NK-92 (cell line): ENCODE data around the gene KCNT2.
"Not testable (repeated sequence)": the region's sequence is repeated elsewhere in the genome, so short reads cannot be mapped to it uniquely, and the experiment has no call there.

Source experiments
- DNase-seq: peaks from one replicate; lab custom pipeline; 2025; ENCODE audit not compliant: unreplicated experiment; lab: John Stamatoyannopoulos, UW

KCNT2 gene

DNA sequence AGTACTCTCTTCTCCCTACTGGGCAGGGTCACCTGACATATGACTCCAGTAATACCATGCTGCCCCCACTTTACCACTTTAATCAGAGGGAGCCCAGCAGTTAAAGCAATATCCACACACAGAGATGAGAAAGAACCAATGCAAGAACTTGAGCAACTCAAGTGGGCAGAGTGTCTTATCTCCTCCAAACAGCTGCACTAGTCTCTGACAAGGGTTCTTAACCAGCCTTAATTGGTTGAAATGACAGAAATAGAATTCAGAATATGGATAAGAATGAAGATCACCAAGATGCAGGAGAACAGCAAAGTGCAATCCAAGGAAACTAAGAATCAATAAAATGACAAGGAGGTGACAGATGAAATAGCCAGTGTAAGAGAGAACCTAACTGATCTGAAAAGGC lies 91.0 kb downstream of the KCNT2 start:
- DNase-seq, result no peak

DNA sequence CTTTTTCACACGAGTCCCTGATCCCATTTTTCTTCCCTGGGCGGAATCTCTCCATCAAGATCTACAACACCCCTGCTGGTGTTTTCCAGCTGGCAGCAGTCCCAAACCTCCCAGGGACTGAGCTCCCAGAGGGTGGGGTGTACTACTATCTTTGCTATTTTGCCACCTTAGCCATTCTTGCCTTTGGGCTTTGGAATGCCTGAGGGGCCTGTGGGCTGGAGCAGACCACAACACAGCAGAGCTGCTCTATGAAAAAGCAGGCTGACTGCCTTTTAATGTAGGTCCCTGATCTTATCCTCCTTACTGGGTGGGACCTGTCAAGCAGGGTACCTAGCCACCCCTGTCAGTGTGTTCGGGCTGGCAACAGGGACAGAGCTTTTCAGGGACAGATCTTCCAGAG lies 91.9 kb downstream of the KCNT2 start:
- DNase-seq, result no peak

DNA sequence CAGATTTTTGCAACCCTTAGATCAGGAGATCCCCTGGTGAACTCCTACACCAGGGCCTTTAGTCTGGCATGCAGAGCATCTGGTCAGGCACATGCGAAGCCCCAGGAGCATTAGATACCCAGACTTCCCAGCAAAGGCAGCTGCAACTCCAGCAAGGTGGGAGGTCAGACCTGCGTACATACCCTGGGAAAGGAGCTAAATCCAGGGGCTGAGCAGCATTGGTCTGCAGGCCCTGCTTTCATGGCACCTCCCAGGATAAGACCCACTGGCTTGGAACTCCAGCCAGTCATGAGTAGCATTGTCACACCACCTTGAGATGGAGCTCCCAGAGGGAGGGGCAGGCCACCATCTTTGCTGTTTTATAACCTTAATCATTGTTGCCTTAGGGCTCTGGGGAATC lies 92.3 kb downstream of the KCNT2 start:
- no peak for DNase-seq

DNA sequence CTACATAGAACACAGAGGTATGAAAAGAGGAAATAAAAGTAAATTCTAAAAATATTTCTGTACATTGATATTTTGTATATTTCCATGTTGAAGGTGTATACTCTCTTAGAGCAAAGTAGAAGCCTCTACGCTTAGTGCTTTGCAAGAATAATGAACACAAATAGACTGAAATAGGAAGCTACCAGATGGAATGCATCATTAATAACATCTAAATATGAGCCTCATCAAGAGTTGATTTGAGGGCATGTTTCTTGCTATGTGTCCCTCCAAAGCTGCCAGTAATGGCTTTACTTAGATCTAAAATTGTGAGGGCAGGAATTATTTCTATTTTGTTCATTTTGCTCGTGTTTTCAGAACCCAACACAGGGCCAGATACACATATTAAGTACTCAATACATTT lies 94.4 kb downstream of the KCNT2 start:
- no peak for DNase-seq

DNA sequence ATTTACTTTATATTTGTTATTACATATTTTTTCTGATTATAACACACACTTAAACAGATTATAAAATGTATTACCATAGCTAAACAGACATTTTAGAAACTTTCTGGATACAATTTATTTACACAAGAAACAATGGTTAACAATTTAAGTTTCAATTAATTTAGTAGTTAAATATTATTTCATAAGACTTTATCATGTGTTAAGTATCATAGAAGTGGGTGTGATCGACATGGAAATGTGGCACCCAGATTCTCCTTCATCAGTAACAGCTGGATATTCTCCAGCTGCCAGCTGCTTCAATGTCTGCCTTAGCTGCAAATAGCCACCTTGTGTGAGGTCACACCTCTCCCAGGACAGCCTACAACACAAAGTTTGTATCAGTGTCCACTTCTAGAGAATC lies 97.8 kb downstream of the KCNT2 start:
- DNase-seq, result no peak

GRCh38 chr1:196504224-196504623 lies 104.0 kb downstream of the KCNT2 start:
- DNase-seq, result not testable (repeated sequence)

GRCh38 chr1:196502437-196502836 lies 105.8 kb downstream of the KCNT2 start:
- DNase-seq, result no peak

GRCh38 chr1:196501760-196502428 lies 106.3 kb downstream of the KCNT2 start:
- DNase-seq, result no peak

DNA sequence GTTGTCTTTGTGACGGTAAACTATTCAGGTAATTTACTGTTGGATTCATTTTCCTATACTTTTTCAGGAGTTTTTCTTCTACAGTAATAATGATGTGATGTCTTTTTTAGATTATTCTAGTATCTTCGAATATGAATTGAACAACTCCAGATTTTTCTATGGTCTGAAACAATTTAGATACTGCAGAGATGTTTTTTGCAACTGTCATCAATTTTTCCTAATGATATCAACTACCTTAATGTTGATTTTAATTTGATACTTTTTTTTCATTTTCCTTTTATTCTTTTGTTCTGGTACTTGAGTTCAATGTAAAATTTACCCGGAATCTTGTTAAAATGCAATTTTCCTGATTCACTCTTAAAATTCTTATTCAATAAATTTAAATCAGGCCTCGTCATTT lies 110.4 kb downstream of the KCNT2 start:
- no peak for DNase-seq

- DNase-seq, result no peak
These were observed 113.5 kb downstream of the KCNT2 start for GRCh38 chr1:196494766-196495165.

- DNase-seq, result no peak
These were observed 114.4 kb downstream of the KCNT2 start for GRCh38 chr1:196493881-196494280.

DNA sequence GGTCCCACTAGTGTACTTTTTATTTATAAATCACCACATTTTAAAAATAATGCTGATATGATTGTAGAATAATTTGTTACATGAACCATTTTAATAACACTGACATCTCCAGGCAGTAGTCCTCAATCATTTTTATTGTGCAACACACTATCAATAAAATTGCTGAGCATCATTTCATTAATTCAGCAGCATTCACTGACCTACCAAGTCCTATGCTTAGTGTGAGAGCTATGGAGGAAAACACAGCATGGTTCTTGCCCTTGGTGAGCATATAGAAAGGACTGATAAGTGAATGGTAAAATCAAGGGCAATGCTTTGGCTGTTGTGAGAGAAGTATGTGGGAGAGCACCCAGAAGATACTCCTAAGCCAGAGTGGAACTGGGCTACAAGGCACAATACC lies 119.7 kb downstream of the KCNT2 start:
- DNase-seq, result no peak

DNA sequence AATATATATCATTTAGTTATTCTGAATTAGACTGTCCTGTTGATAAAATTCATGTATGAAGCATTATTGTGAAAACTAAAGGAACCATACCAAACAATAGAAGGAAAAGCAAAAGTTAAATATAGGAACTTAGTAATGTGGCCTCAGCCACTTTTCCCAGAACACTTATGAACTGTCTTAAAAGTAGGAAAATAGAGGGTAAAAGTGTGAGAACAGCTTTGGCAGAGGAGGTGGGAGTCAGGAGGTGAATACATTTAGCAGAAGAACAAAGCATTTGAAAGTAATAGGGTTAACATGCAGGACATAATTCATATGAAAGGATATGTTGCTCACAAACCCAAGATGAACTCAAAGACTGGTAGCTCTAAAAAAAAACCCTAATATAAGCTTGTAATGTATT lies 121.9 kb downstream of the KCNT2 start:
- no peak for DNase-seq

DNA sequence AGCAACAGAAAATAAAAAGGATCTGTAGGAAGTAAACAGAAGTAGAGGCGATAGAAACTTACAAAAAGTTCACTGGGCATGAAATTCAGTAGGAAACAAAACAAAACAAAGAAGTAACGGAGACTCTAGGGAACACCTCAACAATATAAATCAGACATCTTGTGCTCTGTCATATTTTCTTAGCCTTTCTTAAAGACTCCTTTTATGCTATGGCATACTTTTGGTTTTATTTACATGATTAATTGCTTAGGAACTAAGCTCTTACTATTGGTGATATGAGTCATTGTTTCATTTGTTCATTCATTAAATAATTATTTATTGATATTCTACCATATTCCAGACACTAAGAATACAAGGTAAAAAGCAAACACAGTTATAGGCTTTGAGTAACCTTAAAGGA lies 126.6 kb downstream of the KCNT2 start:
- no peak for DNase-seq

DNA sequence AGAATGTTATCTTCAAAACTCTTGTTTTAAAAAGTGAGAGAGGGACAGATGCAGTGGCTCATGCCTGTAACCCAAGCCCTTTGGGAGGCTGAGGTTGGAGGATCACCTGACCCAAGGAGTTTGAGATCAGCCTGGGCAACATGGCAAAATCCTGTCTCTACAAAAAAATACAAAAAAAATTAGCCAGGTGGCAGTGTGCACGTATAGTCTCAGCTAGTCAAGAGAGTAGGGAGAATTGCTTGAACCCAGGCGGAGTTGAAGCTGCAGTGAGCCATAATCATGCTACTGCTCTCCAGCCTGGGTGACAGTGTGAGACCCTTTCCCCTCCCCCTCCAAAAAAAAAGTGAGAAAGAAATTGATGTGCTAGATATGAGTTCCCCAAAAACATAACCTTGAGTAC lies 131.0 kb downstream of the KCNT2 start:
- no peak for DNase-seq

- no peak for DNase-seq
These were observed 140.9 kb downstream of the KCNT2 start for GRCh38 chr1:196467230-196467925.

DNA sequence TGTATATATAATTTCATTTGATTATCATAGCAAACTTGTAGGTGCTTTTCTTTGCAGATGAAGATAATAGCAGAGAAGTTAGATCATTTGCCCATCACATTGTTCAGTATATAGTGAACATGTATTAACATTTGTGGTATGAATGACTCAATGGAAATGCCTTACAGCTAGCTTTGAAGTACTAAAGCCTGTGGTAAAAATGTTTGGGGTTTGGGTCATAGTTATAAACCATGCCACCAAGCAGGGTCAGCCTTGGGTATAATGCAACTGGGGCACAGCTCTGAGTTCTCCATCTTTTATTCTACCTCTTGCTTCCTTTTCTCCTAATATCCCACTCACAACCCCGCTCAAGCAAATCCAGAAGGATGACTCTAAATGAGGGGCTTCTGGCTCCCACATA lies 141.6 kb downstream of the KCNT2 start:
- DNase-seq, result no peak

- no peak for DNase-seq
These were observed 142.1 kb downstream of the KCNT2 start for GRCh38 chr1:196466166-196466565.

DNA sequence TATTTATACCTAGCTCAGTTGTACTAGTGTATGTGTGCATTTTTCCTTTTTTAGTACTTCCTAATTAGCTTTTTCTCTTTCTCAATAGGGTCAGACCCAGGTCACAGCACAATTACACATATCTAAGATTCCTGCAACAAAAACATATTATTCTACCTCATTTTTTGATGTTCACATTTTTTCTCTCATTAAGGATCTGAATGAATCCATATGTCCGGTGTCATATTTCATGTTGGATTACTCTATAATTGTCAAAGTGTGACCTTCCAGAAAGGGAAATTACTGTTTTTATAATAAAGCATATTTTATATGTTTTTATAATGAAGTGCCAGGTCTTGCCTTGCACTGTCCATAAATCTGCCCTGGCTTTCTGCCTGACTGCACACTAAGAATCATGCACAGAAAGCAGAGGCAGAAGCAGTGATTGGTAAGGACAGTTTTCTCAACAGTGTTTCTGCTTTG lies 143.7 kb downstream of the KCNT2 start:
- DNase-seq, result no peak

GRCh38 chr1:196462086-196462485 lies 146.2 kb downstream of the KCNT2 start:
- DNase-seq, result no peak

GRCh38 chr1:196461521-196461920 lies 146.7 kb downstream of the KCNT2 start:
- no peak for DNase-seq

DNA sequence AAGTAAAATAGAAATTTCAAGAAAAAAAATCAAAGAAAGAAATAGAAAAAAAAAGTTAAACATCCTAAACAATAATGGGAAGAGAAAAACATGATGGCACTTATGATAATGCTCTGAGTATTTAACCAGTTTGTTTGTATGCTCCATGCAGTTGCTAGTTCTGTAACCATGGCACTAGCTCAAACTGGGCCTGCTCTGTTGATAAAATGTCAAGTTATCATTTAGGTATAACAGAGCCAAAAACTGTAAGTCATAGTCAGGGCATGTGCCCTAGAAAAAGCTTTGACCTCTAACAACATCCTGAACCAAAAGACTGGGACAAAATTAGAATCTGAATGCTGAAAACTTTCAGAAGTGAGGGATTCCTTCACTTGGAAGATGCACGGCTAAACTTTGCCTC lies 148.9 kb downstream of the KCNT2 start:
- no peak for DNase-seq

GRCh38 chr1:196454792-196455191 lies 153.4 kb downstream of the KCNT2 start:
- no peak for DNase-seq
